ENCODE measurements around the gene HACL1. TPM values are rescaled to one million over a fixed set of nuclear protein-coding genes. Genes with fewer than 3 reads are reported as not detected.
A peak's percentile ranks its signal among the peaks of the same experiment; 100 is the strongest.
"Not testable (repeated sequence)": the region's sequence is repeated elsewhere in the genome, so short reads cannot be mapped to it uniquely, and the experiment has no call there.

The HACL1 gene
- total RNA-seq, 1 experiment from 2014 or later = 18.6 TPM

DNA sequence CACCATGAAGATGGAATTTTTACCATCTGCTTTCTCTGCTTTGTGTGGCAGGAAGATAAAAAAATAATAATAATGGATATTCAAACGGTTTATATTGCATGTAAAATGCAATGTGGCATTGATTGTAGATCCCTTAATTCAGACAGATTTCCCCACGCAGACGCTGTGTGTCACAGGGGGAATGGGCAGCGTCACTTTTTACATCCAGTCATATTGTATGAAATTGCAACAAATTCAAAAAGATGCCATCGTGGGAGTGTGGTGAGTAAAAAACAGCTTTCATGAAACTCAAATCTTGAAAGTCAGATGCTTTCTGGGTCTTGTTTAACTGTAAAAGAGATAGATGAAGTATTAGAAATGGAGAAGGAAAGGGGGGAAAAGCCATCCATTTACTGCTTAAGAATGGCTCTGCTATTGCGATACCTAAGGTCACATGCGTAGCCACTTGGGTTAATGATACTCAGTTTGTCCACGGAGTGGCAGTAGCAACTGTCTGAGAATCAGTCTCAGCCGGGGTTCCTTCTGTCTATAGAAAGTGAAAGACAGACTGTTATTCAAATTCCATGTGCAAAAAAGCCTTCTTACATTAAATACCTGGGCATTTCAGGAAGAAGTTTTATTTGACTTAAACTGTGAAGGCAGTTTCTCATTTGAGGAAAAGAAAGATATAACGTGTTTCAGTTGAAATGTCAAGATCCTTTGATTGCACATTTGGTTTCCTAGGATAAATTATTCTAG is 28.7 kb upstream of the HACL1 start:
- intact Hi-C loops (cut with micrococcal nuclease; ENCODE audit: unreplicated experiment) = loop anchor here (1.0 to 5.0 kb wide), 3 partner anchors 182 to 617 kb away; no protein-coding TSS in a partner anchor
- peaks cover 22% of the 10 kb centered on the region for H3K4me1 ChIP-seq (ENCODE audit: insufficient read depth, low read length, poor library complexity, severe bottlenecking)
- POLR2A ChIA-PET (ENCODE audit: low non-redundant PET) = no interaction called here
- H3K4me3 ChIP-seq (ENCODE audit: low read depth, low read length, poor library complexity, severe bottlenecking) = peak overlapping the region; percentile 20
- no peaks in the 10 kb centered on the region for H3K9me3 ChIP-seq (ENCODE audit: low read depth, low read length, poor library complexity, severe bottlenecking)
- no peak overlapping the region for H3K27ac ChIP-seq (ENCODE audit: low read depth, low read length, poor library complexity, severe bottlenecking)
- BruUV-seq (replicated peaks) = no TSS peak
- no peaks in the 10 kb centered on the region for H3K27me3 ChIP-seq (replicated peaks; ENCODE audit: insufficient read depth, low read depth, low read length, poor library complexity)
- DNase-seq (ENCODE audit: low spot score) = peak; percentile 87
- CTCF ChIA-PET = no interaction called here
- H3K36me3 ChIP-seq (ENCODE audit: insufficient read depth, low read length, poor library complexity, severe bottlenecking) = no peaks in the 10 kb centered on the region
- TF ChIP-seq CTCF (conservative IDR thresholded peaks at IDR 0.05; ENCODE audit: low read depth, low read length) = peak; percentile 84
- no peak for TF ChIP-seq EZH2 (IDR thresholded peaks at IDR 0.05; ENCODE audit: borderline replicate concordance, low read depth, low read length, poor library complexity, severe bottlenecking)

- ChIA-PET POLR2A (ENCODE audit: low non-redundant PET) (no interaction called here), CTCF (no interaction called here)
- BruUV-seq (replicated peaks) = no TSS peak
- no peaks in the 10 kb centered on the region for H3K36me3 ChIP-seq (ENCODE audit: insufficient read depth, low read length, poor library complexity, severe bottlenecking)
- TF ChIP-seq EZH2 (IDR thresholded peaks at IDR 0.05; ENCODE audit: borderline replicate concordance, low read depth, low read length, poor library complexity, severe bottlenecking) (no peak), CTCF (conservative IDR thresholded peaks at IDR 0.05; ENCODE audit: low read depth, low read length) (no peak)
- DNase-seq (ENCODE audit: low spot score) = no peak
- intact Hi-C loops (cut with micrococcal nuclease; ENCODE audit: unreplicated experiment) = no loop called here
- no peak overlapping the region for H3K4me3 ChIP-seq (ENCODE audit: low read depth, low read length, poor library complexity, severe bottlenecking)
- no peak overlapping the region for H3K27ac ChIP-seq (ENCODE audit: low read depth, low read length, poor library complexity, severe bottlenecking)
- H3K27me3 ChIP-seq (replicated peaks; ENCODE audit: insufficient read depth, low read depth, low read length, poor library complexity) = no peaks in the 10 kb centered on the region
- H3K9me3 ChIP-seq (ENCODE audit: low read depth, low read length, poor library complexity, severe bottlenecking) = no peaks in the 10 kb centered on the region
- H3K4me1 ChIP-seq (ENCODE audit: insufficient read depth, low read length, poor library complexity, severe bottlenecking) = peaks cover 12% of the 10 kb centered on the region
These were observed 27.6 kb upstream of the HACL1 start for GRCh38 chr3:15628967-15629366.

- Histone ChIP-seq H3K9me3 (ENCODE audit: low read depth, low read length, poor library complexity, severe bottlenecking) (peaks cover 8% of the 10 kb centered on the region), H3K27me3 (replicated peaks; ENCODE audit: insufficient read depth, low read depth, low read length, poor library complexity) (no peaks in the 10 kb centered on the region), H3K36me3 (ENCODE audit: insufficient read depth, low read length, poor library complexity, severe bottlenecking) (no peaks in the 10 kb centered on the region), H3K27ac (ENCODE audit: low read depth, low read length, poor library complexity, severe bottlenecking) (no peak overlapping the region), H3K4me3 (ENCODE audit: low read depth, low read length, poor library complexity, severe bottlenecking) (no peak overlapping the region), H3K4me1 (ENCODE audit: insufficient read depth, low read length, poor library complexity, severe bottlenecking) (no peaks in the 10 kb centered on the region)
- POLR2A ChIA-PET (ENCODE audit: low non-redundant PET) = interaction anchor here (0.6 kb wide), 1 partner anchor 12 kb away, joined by 3 read pairs; no protein-coding TSS in a partner anchor
- CTCF ChIA-PET = no interaction called here
- intact Hi-C loops (cut with micrococcal nuclease; ENCODE audit: unreplicated experiment) = no loop called here
- DNase-seq (ENCODE audit: low spot score) = no peak
- BruUV-seq (replicated peaks) = no TSS peak
- TF ChIP-seq CTCF (conservative IDR thresholded peaks at IDR 0.05; ENCODE audit: low read depth, low read length) (no peak), EZH2 (IDR thresholded peaks at IDR 0.05; ENCODE audit: borderline replicate concordance, low read depth, low read length, poor library complexity, severe bottlenecking) (no peak)
These were observed 22.4 kb upstream of the HACL1 start for GRCh38 chr3:15623535-15624440.

GRCh38 chr3:15619659-15620464 is 18.5 kb upstream of the HACL1 start:
- H3K27ac ChIP-seq (ENCODE audit: low read depth, low read length, poor library complexity, severe bottlenecking); H3K9me3 ChIP-seq (ENCODE audit: low read depth, low read length, poor library complexity, severe bottlenecking); BruUV-seq (replicated peaks); DNase-seq (ENCODE audit: low spot score); CTCF ChIA-PET; H3K36me3 ChIP-seq (ENCODE audit: insufficient read depth, low read length, poor library complexity, severe bottlenecking); H3K4me3 ChIP-seq (ENCODE audit: low read depth, low read length, poor library complexity, severe bottlenecking); H3K27me3 ChIP-seq (replicated peaks; ENCODE audit: insufficient read depth, low read depth, low read length, poor library complexity); intact Hi-C loops (cut with micrococcal nuclease; ENCODE audit: unreplicated experiment); H3K4me1 ChIP-seq (ENCODE audit: insufficient read depth, low read length, poor library complexity, severe bottlenecking); POLR2A ChIA-PET (ENCODE audit: low non-redundant PET): not testable (repeated sequence)
